ENCODE data around the gene LOC128125822.

The LOC128125822 gene

GRCh38 chr6:63558278-63558677 lies 14.0 kb upstream of the LOC128125822 start:
- no peak for FAIRE-seq

GRCh38 chr6:63560801-63561287 lies 11.4 kb upstream of the LOC128125822 start:
- FAIRE-seq, result no peak

- FAIRE-seq, result no peak
Observed at GRCh38 chr6:63561288-63561687, 11.0 kb upstream of the LOC128125822 start.

GRCh38 chr6:63563235-63563634 lies 9.0 kb upstream of the LOC128125822 start:
- FAIRE-seq, result no peak

- no peak for FAIRE-seq
Observed at GRCh38 chr6:63565058-63565726, 7.1 kb upstream of the LOC128125822 start.

GRCh38 chr6:63565727-63566596 lies 6.3 kb upstream of the LOC128125822 start:
- no peak for FAIRE-seq

GRCh38 chr6:63567966-63568365 lies 4.3 kb upstream of the LOC128125822 start:
- no peak for FAIRE-seq

- FAIRE-seq, result no peak
Observed at GRCh38 chr6:63571361-63572043, 778 bp upstream of the LOC128125822 start.

GRCh38 chr6:63572747-63573075 lies 431 bp downstream of the LOC128125822 start:
- no peak for FAIRE-seq

GRCh38 chr6:63573076-63573898 lies 1.0 kb downstream of the LOC128125822 start:
- no peak for FAIRE-seq

- no peak for FAIRE-seq
Observed at GRCh38 chr6:63573899-63574553, 1.7 kb downstream of the LOC128125822 start.

GRCh38 chr6:63574554-63574900 lies 2.2 kb downstream of the LOC128125822 start:
- FAIRE-seq, result no peak

GRCh38 chr6:63576147-63576772 lies 4.0 kb downstream of the LOC128125822 start:
- no peak for FAIRE-seq

- FAIRE-seq, result no peak
Observed at GRCh38 chr6:63576985-63577712, 4.9 kb downstream of the LOC128125822 start.

GRCh38 chr6:63578757-63579156 lies 6.5 kb downstream of the LOC128125822 start:
- FAIRE-seq, result no peak

GRCh38 chr6:63579937-63580703 lies 7.8 kb downstream of the LOC128125822 start:
- FAIRE-seq, result no peak

GRCh38 chr6:63580704-63580961 lies 8.4 kb downstream of the LOC128125822 start:
- no peak for FAIRE-seq

GRCh38 chr6:63581355-63582013 lies 9.2 kb downstream of the LOC128125822 start:
- no peak for FAIRE-seq

- FAIRE-seq, result no peak
Observed at GRCh38 chr6:63582579-63583231, 10.4 kb downstream of the LOC128125822 start.

Data from colon (tissue), 2 donors.